ENCODE data around the gene C2CD2L. TPM values are rescaled to one million over a fixed set of nuclear protein-coding genes. Genes with fewer than 3 reads are reported as not detected.

The C2CD2L gene
- total and polyA plus RNA-seq, 10 of the 15 experiments (the other 5 are each of a cell fraction or from before 2014, with no cell fraction given): 0.21 to 9.6 (median 5.1) TPM

DNA sequence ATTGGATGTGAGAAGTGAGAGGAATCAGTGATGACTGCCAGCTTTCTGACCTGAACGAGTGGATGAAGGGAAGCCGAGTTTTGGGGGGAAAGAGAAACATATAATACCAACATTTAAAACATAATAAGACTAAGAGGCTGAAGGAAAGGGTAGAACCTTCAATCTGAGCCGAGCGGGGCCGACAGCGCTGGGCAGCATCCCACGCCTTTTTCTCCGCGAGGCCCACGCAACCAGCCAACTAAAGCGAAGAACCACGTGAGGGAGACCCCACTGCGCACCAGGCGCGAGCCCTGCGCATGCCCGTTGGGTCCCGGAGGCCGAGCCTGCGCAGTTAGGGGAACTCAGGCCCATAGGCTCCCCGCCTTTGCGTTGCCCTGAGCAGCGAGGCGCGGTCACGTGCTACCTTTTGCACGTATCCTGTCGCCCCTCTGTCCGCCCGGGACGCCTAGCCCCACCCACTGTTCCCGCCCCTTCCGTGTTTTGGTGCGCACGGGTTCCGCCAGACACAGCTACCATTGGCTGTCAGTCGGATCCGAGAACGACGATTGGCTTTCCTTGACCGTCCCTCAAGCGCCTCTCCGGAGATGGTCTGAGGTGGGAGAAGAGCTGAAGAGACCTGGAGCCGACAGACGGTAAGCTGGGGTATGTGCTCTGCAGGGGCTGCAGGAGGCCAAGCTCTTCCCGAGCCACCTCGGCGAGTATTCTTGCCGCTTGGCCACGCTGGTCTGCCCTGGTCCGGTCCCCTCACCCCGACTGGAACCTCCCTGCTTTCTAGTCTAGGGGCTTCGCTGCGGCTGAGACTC lies 14.1 kb downstream of the C2CD2L start, which contains the start of gene HINFP (continued):
- TF ChIP-seq POLR2AphosphoS5 (IDR thresholded peaks at IDR 0.05; ENCODE audit: low read length) (peak; percentile 87), ZBED1 (IDR thresholded peaks at IDR 0.05; ENCODE audit: borderline replicate concordance) (no peak), MYB (IDR thresholded peaks at IDR 0.05; ENCODE audit: borderline replicate concordance, low read depth, low read length) (no peak), FOXM1 (IDR thresholded peaks at IDR 0.05; ENCODE audit: low read depth, low read length) (no peak), RFX5 (IDR thresholded peaks at IDR 0.05; ENCODE audit: low read depth, low read length) (no peak), NR2F1 (conservative IDR thresholded peaks at IDR 0.05) (no peak), CHD2 (IDR thresholded peaks at IDR 0.05; ENCODE audit: borderline replicate concordance, low read depth, low read length) (peak; percentile 91), CREM (IDR thresholded peaks at IDR 0.05; ENCODE audit: low read depth) (peak; percentile 1; the same call in 1 of the 2 replicates), ATF7 (IDR thresholded peaks at IDR 0.05; ENCODE audit: low read depth) (peak; percentile 58), ESRRA (IDR thresholded peaks at IDR 0.05; ENCODE audit: low read length) (0 out of 2 replicates have a peak, but pooled peaks have one; percentile 76), NR2C1 (IDR thresholded peaks at IDR 0.05) (no peak), GABPA (IDR thresholded peaks at IDR 0.05; ENCODE audit: low read depth) (peak; percentile 85), ASH2L (IDR thresholded peaks at IDR 0.05; ENCODE audit: borderline replicate concordance, low read depth) (no peak)
- TF ChIP-seq, protein P1, sequence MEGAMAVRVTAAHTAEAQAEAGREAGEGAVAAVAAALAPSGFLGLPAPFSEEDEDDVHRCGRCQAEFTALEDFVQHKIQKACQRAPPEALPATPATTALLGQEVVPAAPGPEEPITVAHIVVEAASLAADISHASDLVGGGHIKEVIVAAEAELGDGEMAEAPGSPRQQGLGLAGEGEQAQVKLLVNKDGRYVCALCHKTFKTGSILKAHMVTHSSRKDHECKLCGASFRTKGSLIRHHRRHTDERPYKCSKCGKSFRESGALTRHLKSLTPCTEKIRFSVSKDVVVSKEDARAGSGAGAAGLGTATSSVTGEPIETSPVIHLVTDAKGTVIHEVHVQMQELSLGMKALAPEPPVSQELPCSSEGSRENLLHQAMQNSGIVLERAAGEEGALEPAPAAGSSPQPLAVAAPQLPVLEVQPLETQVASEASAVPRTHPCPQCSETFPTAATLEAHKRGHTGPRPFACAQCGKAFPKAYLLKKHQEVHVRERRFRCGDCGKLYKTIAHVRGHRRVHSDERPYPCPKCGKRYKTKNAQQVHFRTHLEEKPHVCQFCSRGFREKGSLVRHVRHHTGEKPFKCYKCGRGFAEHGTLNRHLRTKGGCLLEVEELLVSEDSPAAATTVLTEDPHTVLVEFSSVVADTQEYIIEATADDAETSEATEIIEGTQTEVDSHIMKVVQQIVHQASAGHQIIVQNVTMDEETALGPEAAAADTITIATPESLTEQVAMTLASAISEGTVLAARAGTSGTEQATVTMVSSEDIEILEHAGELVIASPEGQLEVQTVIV (IDR thresholded peaks at IDR 0.05; ENCODE audit: borderline replicate concordance, partially characterized antibody): peak; percentile 79
- TF ChIP-seq, protein P2, sequence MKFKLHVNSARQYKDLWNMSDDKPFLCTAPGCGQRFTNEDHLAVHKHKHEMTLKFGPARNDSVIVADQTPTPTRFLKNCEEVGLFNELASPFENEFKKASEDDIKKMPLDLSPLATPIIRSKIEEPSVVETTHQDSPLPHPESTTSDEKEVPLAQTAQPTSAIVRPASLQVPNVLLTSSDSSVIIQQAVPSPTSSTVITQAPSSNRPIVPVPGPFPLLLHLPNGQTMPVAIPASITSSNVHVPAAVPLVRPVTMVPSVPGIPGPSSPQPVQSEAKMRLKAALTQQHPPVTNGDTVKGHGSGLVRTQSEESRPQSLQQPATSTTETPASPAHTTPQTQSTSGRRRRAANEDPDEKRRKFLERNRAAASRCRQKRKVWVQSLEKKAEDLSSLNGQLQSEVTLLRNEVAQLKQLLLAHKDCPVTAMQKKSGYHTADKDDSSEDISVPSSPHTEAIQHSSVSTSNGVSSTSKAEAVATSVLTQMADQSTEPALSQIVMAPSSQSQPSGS (IDR thresholded peaks at IDR 0.05; ENCODE audit: low read length): no peak
- TF ChIP-seq, protein P3, sequence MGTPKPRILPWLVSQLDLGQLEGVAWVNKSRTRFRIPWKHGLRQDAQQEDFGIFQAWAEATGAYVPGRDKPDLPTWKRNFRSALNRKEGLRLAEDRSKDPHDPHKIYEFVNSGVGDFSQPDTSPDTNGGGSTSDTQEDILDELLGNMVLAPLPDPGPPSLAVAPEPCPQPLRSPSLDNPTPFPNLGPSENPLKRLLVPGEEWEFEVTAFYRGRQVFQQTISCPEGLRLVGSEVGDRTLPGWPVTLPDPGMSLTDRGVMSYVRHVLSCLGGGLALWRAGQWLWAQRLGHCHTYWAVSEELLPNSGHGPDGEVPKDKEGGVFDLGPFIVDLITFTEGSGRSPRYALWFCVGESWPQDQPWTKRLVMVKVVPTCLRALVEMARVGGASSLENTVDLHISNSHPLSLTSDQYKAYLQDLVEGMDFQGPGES (IDR thresholded peaks at IDR 0.05): peak; percentile 68; the same call in 1 of the 2 replicates
- TF ChIP-seq, protein P4, sequence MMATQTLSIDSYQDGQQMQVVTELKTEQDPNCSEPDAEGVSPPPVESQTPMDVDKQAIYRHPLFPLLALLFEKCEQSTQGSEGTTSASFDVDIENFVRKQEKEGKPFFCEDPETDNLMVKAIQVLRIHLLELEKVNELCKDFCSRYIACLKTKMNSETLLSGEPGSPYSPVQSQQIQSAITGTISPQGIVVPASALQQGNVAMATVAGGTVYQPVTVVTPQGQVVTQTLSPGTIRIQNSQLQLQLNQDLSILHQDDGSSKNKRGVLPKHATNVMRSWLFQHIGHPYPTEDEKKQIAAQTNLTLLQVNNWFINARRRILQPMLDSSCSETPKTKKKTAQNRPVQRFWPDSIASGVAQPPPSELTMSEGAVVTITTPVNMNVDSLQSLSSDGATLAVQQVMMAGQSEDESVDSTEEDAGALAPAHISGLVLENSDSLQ (IDR thresholded peaks at IDR 0.05): peak; percentile 99
- TF ChIP-seq, protein P5, sequence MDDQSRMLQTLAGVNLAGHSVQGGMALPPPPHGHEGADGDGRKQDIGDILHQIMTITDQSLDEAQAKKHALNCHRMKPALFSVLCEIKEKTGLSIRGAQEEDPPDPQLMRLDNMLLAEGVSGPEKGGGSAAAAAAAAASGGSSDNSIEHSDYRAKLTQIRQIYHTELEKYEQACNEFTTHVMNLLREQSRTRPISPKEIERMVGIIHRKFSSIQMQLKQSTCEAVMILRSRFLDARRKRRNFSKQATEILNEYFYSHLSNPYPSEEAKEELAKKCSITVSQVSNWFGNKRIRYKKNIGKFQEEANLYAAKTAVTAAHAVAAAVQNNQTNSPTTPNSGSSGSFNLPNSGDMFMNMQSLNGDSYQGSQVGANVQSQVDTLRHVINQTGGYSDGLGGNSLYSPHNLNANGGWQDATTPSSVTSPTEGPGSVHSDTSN (IDR thresholded peaks at IDR 0.05; ENCODE audit: insufficient replicate concordance, low read depth, low read length): peak; percentile 96
- TF ChIP-seq, protein P6, sequence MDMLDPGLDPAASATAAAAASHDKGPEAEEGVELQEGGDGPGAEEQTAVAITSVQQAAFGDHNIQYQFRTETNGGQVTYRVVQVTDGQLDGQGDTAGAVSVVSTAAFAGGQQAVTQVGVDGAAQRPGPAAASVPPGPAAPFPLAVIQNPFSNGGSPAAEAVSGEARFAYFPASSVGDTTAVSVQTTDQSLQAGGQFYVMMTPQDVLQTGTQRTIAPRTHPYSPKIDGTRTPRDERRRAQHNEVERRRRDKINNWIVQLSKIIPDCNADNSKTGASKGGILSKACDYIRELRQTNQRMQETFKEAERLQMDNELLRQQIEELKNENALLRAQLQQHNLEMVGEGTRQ (IDR thresholded peaks at IDR 0.05; ENCODE audit: borderline replicate concordance, low read depth, low read length): peak; percentile 93
